HepG2 (cell line): Measurements from ENCODE around the gene KIF26B. TPM values are rescaled to one million over a fixed set of nuclear protein-coding genes. Genes with fewer than 3 reads are reported as not detected.

Experiments used
- ATAC-seq: fragments of 200-7000 bp; cut with Tn5 transposase; 3 replicates; pipeline ENCODE4 v1.9.1; 2020; ENCODE audit warnings: mild to moderate bottlenecking, moderate library complexity
- BruUV-seq: library from RNA; stranded (reverse); fragments of 400-500 nt; replicated peaks from 2 replicates; lab custom pipeline; 2021; lab: Mats Ljungman, UMichigan
- CTCF ChIA-PET: fragments of 300-600 bp; formaldehyde crosslinking; extraction: SDS; loops from one replicate; lab custom pipeline; 2021; ENCODE audit warnings: low total read pairs, inconsistent platforms, low intra/inter-chr PET ratio; lab: Yijun Ruan, JAX
- POLR2A ChIA-PET: fragments of 350-600 bp; sonication (Branson Sonifier 250); formaldehyde crosslinking; loops from one replicate; lab custom pipeline; 2020; ENCODE audit warnings: antibody characterized with exemption, inconsistent platforms; lab: Yijun Ruan, JAX
- DNase-seq: peaks from one replicate; pipeline ENCODE4 v3.0.0-alpha.2; 2015; ENCODE audit warnings: low spot score
- FAIRE-seq: peaks from 3 replicates; lab custom pipeline; 2011; peaks lifted over from hg19 to GRCh38; lab: Jason Lieb, UNC
- H2AFZ ChIP-seq: one replicate; pipeline ENCODE4 v1.6.1; 2011; ENCODE audit warnings: low read length, inconsistent platforms
- H3K27ac ChIP-seq: fragments of 300-600 bp; 3 replicates; pipeline ENCODE4 v1.8.0; 2011; ENCODE audit warnings: mixed run types, mild to moderate bottlenecking, mixed read lengths, low read length, inconsistent platforms; ENCODE audit not compliant: insufficient read depth; ENCODE audit errors: extremely low read length
- H3K27me3 ChIP-seq, 2 experiments: fragments of 200-600 bp in 1 of 2; 2 replicates in 1 of 2; 3 replicates in 1 of 2; pipeline versions ENCODE4 v1.6.0 to v1.8.0; 2011; ENCODE audit warnings: low read length in 2 of 2, mild to moderate bottlenecking in 2 of 2, moderate library complexity in 2 of 2, inconsistent platforms in 1 of 2; ENCODE audit not compliant: insufficient read depth in 2 of 2, control insufficient read depth in 1 of 2
- H3K36me3 ChIP-seq, 2 experiments: fragments of 200-600 bp in 1 of 2; replicated peaks in 1 of 2; 2 replicates in 1 of 2; 3 replicates in 1 of 2; pipeline versions ENCODE4 v1.5.1 to v1.8.0; 2011; ENCODE audit warnings: low read length in 2 of 2, inconsistent platforms in 1 of 2; ENCODE audit not compliant: insufficient read depth in 2 of 2, control insufficient read depth in 1 of 2
- H3K4me1 ChIP-seq: 2 replicates; pipeline ENCODE4 v1.5.1; 2012; ENCODE audit warnings: low read length, inconsistent platforms; ENCODE audit not compliant: insufficient read depth
- H3K4me2 ChIP-seq: 2 replicates; pipeline ENCODE4 v1.6.0; 2011; ENCODE audit warnings: low read depth, low read length, inconsistent platforms
- H3K4me3 ChIP-seq, 3 experiments: fragments of 200-600 bp in 1 of 3; sonication (generic), shearing (Covaris generic) in 1 of 3; replicated peaks in 1 of 3; 2 replicates each; pipeline ENCODE4 v1.5.1; 2011 to 2016; ENCODE audit warnings: low read length in 3 of 3, inconsistent platforms in 2 of 3, low read depth in 2 of 3, mild to moderate bottlenecking in 2 of 3, control low read depth in 1 of 3, mixed read lengths in 1 of 3; ENCODE audit not compliant: insufficient read depth in 1 of 3
- H3K79me2 ChIP-seq: one replicate; pipeline ENCODE4 v1.6.1; 2011; ENCODE audit warnings: low read length, inconsistent platforms; ENCODE audit not compliant: insufficient read depth
- H3K9ac ChIP-seq: 2 replicates; pipeline ENCODE4 v1.6.0; 2011; ENCODE audit warnings: mild to moderate bottlenecking, low read depth, low read length, inconsistent platforms; ENCODE audit not compliant: insufficient read depth
- H3K9me3 ChIP-seq: 2 replicates; pipeline ENCODE4 v1.5.1; 2012; ENCODE audit warnings: mild to moderate bottlenecking, low read length
- H4K20me1 ChIP-seq: 2 replicates; pipeline ENCODE4 v1.6.0; 2011; ENCODE audit warnings: inconsistent platforms, mild to moderate bottlenecking, low read length, moderate library complexity; ENCODE audit not compliant: insufficient read depth
- BATF2 ChIP-seq: sonication (generic); formaldehyde crosslinking; IDR thresholded peaks from 2 replicates; pipeline ENCODE4 v1.8.0; 2022; ENCODE audit warnings: mild to moderate bottlenecking, missing genetic modification reagents, moderate library complexity
- CBX1 ChIP-seq: IDR thresholded peaks from one replicate; pipeline ENCODE4 v1.6.1; 2016; ENCODE audit warnings: antibody characterized with exemption, low read depth
- DDIT3 ChIP-seq: sonication (generic); formaldehyde crosslinking; IDR thresholded peaks from 2 replicates; pipeline ENCODE4 v1.4.0; 2020; ENCODE audit warnings: mild to moderate bottlenecking, missing genetic modification reagents
- FIP1L1 ChIP-seq: fragments of 200-400 bp; formaldehyde crosslinking; IDR thresholded peaks from 2 replicates; pipeline ENCODE4 v1.6.1; 2018; ENCODE audit warnings: low read depth, mild to moderate bottlenecking, low read length, moderate library complexity, borderline replicate concordance; ENCODE audit not compliant: insufficient read depth
- MEIS2 ChIP-seq: sonication (generic); formaldehyde crosslinking; IDR thresholded peaks from 2 replicates; pipeline ENCODE4 v1.9.0; 2021; ENCODE audit warnings: mild to moderate bottlenecking, missing genetic modification reagents
- PPARG ChIP-seq: conservative IDR thresholded peaks from 2 replicates; pipeline ENCODE4 v1.6.1; 2016; ENCODE audit warnings: missing biosample characterization, missing genetic modification reagents
- TFDP2 ChIP-seq: sonication (generic); formaldehyde crosslinking; IDR thresholded peaks from 2 replicates; pipeline ENCODE4 v1.4.0; 2020; ENCODE audit warnings: missing genetic modification reagents
- ZNF557 ChIP-seq: sonication (generic); formaldehyde crosslinking; IDR thresholded peaks from 2 replicates; pipeline ENCODE4 v1.4.0; 2020; ENCODE audit warnings: missing genetic modification reagents
- ZNF639 ChIP-seq: conservative IDR thresholded peaks from 2 replicates; pipeline ENCODE4 v1.6.1; 2018; ENCODE audit warnings: missing genetic modification reagents
- ZNF777 ChIP-seq: sonication (generic); formaldehyde crosslinking; IDR thresholded peaks from 2 replicates; pipeline ENCODE4 v1.4.0; 2020; ENCODE audit warnings: missing genetic modification reagents
- ZNF841 ChIP-seq: sonication (generic); formaldehyde crosslinking; IDR thresholded peaks from 2 replicates; pipeline ENCODE4 v1.8.1; 2023; ENCODE audit warnings: missing genetic modification reagents, borderline replicate concordance
- WGBS: methylation state at CpG from one replicate; pipeline ENCODE4 v1.1.6; 2017; ENCODE audit warnings: low lambda C conversion rate; 5-methylcytosine and 5-hydroxymethylcytosine counted together
- in situ Hi-C: cut with HindIII; loops from 2 replicates; pipeline ENCODE4 v1.10.0; 2017; ENCODE audit warnings: low pct_unique_long_range_greater_than_20kb; ENCODE audit not compliant: extremely low pct_ligation_motif_present
- intact Hi-C: fragments of 100-400 bp; cut with micrococcal nuclease; formaldehyde crosslinking; loops from one replicate; pipeline ENCODE4 v1.10.0; 2022; ENCODE audit not compliant: unreplicated experiment
- polyA plus RNA-seq, 8 experiments: library from polyadenylated mRNA; depleted of rRNA in 3 of 8; stranded (reverse) in 7 of 8; unstranded in 1 of 8; fragments of >200 nt; fragmentation: Illumina TruSeq in 4 of 8; extraction: Trizol in 4 of 8; gene quantifications; 2 replicates each; pipeline versions ENCODE4 v1.2.1 to v1.2.3, GENCODE V29; 2011 to 2016; ENCODE audit warnings: low read depth in 4 of 8, missing spikeins in 1 of 8, mixed read lengths in 1 of 8; ENCODE audit not compliant: insufficient read depth in 1 of 8
- total RNA-seq, 5 experiments: library from RNA; depleted of rRNA; stranded (reverse); fragments of >200 nt; fragmentation: Illumina TruSeq; extraction: Trizol; gene quantifications; 2 replicates each; pipeline ENCODE4 v1.2.3, GENCODE V29; 2016; ENCODE audit warnings: low read depth in 1 of 5

Gene KIF26B
- total and polyA plus RNA-seq, 2 of the 13 experiments (the other 11 are each of a cell fraction or from before 2014, with no cell fraction given): 0.08 to 0.09 TPM

- WGBS: 95% methylated on average over 2 of the region's 6 CpGs
- no peak overlapping the region for H3K4me3 ChIP-seq
- intact Hi-C loops: no loop called here
- H3K4me1 ChIP-seq: no peaks in the 10 kb centered on the region
- H3K79me2 ChIP-seq: no peaks in the 10 kb centered on the region
- no peak overlapping the region for H3K27ac ChIP-seq
- DNase-seq (no peak), ATAC-seq (no peak)
- no peaks in the 10 kb centered on the region for H3K9me3 ChIP-seq
- CTCF ChIA-PET: no interaction called here
- in situ Hi-C loops: no loop called here
- no peak for TF ChIP-seq ZNF777 (CRISPR knock-in tag)
- TF ChIP-seq, all 625 proteins: peak for 0
- H3K4me2 ChIP-seq: no peak overlapping the region
- no peak overlapping the region for H2AFZ ChIP-seq
- H3K27me3 ChIP-seq: no peaks in the 10 kb centered on the region; a peak in 1 of 5 replicates
- FAIRE-seq: no peak
- no peaks in the 10 kb centered on the region for H3K36me3 ChIP-seq
- POLR2A ChIA-PET: no interaction called here
- no TSS peak for BruUV-seq
- H4K20me1 ChIP-seq: no peaks in the 10 kb centered on the region
- H3K9ac ChIP-seq: no peak overlapping the region
Observed at GRCh38 chr1:245124241-245124640, 30.5 kb upstream of the KIF26B start.

- intact Hi-C loops: no loop called here
- ATAC-seq (no peak), FAIRE-seq (no peak), DNase-seq (no peak)
- no peak overlapping the region for H3K4me2 ChIP-seq
- H3K9ac ChIP-seq: no peak overlapping the region
- in situ Hi-C loops: no loop called here
- no peaks in the 10 kb centered on the region for H3K79me2 ChIP-seq
- ChIA-PET CTCF (no interaction called here), POLR2A (no interaction called here)
- BruUV-seq: no TSS peak
- H4K20me1 ChIP-seq: no peaks in the 10 kb centered on the region
- no peaks in the 10 kb centered on the region for H3K9me3 ChIP-seq
- H3K27ac ChIP-seq: no peak overlapping the region
- H3K36me3 ChIP-seq: no peaks in the 10 kb centered on the region
- 89% methylated on average over 11 of the region's 11 CpGs for WGBS
- H3K4me3 ChIP-seq: no peak overlapping the region
- no peaks in the 10 kb centered on the region; a peak in 2 of 5 replicates for H3K27me3 ChIP-seq
- H2AFZ ChIP-seq: no peak overlapping the region
- H3K4me1 ChIP-seq: no peaks in the 10 kb centered on the region
- TF ChIP-seq FIP1L1: no peak
- TF ChIP-seq ZNF639 (CRISPR knock-in tag): no peak
- no peak for TF ChIP-seq ZNF557 (CRISPR knock-in tag)
- TF ChIP-seq DDIT3 (CRISPR knock-in tag): no peak
- TF ChIP-seq MEIS2 (CRISPR knock-in tag): no peak
- no peak for TF ChIP-seq CBX1
- TF ChIP-seq PPARG (CRISPR knock-in tag): no peak
- TF ChIP-seq ZNF841 (CRISPR knock-in tag): no peak
- no peak for TF ChIP-seq BATF2
- no peak for TF ChIP-seq TFDP2 (CRISPR knock-in tag)
Observed at GRCh38 chr1:245124644-245125043, 30.1 kb upstream of the KIF26B start.
